ENCODE measurements around the gene NR2F1. TPM values are rescaled to one million over a fixed set of nuclear protein-coding genes. Genes with fewer than 3 reads are reported as not detected.

The NR2F1 gene
- total RNA-seq, 1 donor from 2014 or later, result 2.1 TPM

DNA sequence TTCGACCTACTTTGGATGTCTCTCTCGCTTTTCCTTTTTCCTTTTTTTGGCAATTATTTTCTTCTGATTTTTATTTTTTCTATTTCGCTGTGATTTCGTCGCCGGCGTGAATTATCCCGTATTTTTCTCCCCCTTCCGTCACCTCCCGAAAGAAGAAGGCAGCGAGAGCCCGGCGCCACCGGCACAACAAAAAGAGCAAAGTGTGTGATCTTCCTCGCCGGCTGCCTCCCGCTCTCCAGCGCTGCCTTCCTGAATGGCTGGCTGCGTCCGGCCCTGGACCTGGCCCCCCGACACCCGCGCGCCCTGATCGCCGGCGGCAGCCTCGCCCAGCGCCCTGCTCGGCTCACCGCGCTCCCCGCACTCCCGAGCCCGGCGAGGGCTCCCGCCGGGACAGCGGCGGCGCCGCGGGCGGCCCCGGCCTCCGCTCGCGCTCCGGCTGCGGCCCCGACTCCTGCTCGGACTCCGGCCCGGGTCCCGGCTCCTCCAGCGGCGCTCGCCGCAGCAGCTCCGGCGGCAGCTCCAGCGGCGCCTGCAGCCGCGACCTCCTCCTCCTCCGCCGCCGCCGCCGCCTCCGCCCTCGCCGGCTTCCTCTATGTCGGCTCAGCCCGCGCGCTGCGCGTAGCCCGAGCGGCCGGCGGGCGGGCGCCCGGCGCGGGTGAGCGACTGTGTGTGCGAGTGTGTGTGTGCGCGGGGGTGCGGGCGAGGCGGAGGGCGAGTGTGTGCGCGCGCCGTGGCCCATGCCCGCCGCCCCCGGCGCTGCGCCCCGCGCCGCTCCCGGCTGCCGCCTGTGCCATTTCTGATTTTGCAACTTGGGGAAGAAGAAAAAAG lies 960 bp downstream of the NR2F1 start:
- Mint-ChIP-seq H3K27me3 (ENCODE audit: unreplicated experiment) (peaks cover 29% of the 10 kb centered on the region), H3K4me3 (ENCODE audit: unreplicated experiment) (no peak overlapping the region), H3K4me1 (ENCODE audit: unreplicated experiment) (peaks cover 23% of the 10 kb centered on the region), H3K36me3 (ENCODE audit: low read depth, unreplicated experiment) (peaks cover 11% of the 10 kb centered on the region), H3K9me3 (ENCODE audit: unreplicated experiment) (no peaks in the 10 kb centered on the region), H3K27ac (ENCODE audit: unreplicated experiment) (no peak overlapping the region)
- DNase-seq (ENCODE audit: low spot score), result peak; percentile 75
- TF ChIP-seq, protein P1, sequence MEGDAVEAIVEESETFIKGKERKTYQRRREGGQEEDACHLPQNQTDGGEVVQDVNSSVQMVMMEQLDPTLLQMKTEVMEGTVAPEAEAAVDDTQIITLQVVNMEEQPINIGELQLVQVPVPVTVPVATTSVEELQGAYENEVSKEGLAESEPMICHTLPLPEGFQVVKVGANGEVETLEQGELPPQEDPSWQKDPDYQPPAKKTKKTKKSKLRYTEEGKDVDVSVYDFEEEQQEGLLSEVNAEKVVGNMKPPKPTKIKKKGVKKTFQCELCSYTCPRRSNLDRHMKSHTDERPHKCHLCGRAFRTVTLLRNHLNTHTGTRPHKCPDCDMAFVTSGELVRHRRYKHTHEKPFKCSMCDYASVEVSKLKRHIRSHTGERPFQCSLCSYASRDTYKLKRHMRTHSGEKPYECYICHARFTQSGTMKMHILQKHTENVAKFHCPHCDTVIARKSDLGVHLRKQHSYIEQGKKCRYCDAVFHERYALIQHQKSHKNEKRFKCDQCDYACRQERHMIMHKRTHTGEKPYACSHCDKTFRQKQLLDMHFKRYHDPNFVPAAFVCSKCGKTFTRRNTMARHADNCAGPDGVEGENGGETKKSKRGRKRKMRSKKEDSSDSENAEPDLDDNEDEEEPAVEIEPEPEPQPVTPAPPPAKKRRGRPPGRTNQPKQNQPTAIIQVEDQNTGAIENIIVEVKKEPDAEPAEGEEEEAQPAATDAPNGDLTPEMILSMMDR (IDR thresholded peaks at IDR 0.05; ENCODE audit: unreplicated experiment), result no peak

DNA sequence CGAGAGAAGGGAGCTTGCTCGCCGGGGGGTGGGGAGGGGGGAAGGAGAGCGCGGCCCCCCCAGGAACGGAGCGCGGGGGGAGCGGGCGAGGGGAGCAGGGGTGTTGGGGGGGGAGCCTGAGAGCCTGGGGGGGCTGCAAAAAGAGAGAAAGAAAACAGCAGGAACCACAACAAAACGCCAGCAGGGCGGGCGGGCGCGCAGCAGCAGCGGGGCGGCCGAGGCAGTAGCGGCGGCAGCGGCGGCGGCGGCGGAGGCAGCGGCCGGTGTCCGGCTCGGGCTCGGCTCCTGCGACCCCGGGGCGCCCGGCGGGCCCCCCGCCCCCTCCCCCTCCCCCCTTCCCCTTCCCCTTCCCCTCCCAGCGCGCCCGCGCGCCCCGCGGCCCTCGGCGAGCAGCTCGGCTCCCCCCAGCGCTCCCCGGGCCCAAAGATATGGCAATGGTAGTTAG lies 1.6 kb downstream of the NR2F1 start:
- Mint-ChIP-seq H3K9me3 (ENCODE audit: unreplicated experiment) (no peaks in the 10 kb centered on the region), H3K27ac (ENCODE audit: unreplicated experiment) (no peak overlapping the region), H3K36me3 (ENCODE audit: low read depth, unreplicated experiment) (peaks cover 11% of the 10 kb centered on the region), H3K4me1 (ENCODE audit: unreplicated experiment) (peaks cover 24% of the 10 kb centered on the region), H3K27me3 (ENCODE audit: unreplicated experiment) (peaks cover 31% of the 10 kb centered on the region), H3K4me3 (ENCODE audit: unreplicated experiment) (no peak overlapping the region)
- no peak for DNase-seq (ENCODE audit: low spot score)
- TF ChIP-seq, protein P1 (IDR thresholded peaks at IDR 0.05; ENCODE audit: unreplicated experiment), result no peak

DNA sequence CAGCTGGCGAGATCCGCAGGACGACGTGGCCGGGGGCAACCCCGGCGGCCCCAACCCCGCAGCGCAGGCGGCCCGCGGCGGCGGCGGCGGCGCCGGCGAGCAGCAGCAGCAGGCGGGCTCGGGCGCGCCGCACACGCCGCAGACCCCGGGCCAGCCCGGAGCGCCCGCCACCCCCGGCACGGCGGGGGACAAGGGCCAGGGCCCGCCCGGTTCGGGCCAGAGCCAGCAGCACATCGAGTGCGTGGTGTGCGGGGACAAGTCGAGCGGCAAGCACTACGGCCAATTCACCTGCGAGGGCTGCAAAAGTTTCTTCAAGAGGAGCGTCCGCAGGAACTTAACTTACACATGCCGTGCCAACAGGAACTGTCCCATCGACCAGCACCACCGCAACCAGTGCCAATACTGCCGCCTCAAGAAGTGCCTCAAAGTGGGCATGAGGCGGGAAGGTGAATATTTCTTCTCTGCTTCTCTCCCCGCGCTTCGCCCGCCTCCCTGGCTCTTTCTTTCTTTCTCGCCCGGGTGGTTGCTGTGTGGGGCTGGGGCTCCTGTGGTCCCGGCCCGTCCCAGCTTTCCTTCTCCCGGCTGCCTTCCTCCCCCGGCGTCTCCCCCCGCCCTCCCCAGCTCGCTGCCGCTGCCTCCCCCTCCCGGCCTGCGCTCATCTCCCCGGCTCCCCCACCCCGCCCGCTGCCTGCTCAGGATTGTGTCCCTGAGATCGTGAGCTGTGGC lies 2.2 kb downstream of the NR2F1 start:
- Mint-ChIP-seq H3K36me3 (ENCODE audit: low read depth, unreplicated experiment) (peaks cover 11% of the 10 kb centered on the region), H3K27me3 (ENCODE audit: unreplicated experiment) (peaks cover 34% of the 10 kb centered on the region), H3K27ac (ENCODE audit: unreplicated experiment) (no peak overlapping the region), H3K4me3 (ENCODE audit: unreplicated experiment) (peak overlapping the region; percentile 89), H3K9me3 (ENCODE audit: unreplicated experiment) (no peaks in the 10 kb centered on the region), H3K4me1 (ENCODE audit: unreplicated experiment) (peaks cover 24% of the 10 kb centered on the region)
- no peak for DNase-seq (ENCODE audit: low spot score)
- TF ChIP-seq, protein P1 (IDR thresholded peaks at IDR 0.05; ENCODE audit: unreplicated experiment), result no peak

DNA sequence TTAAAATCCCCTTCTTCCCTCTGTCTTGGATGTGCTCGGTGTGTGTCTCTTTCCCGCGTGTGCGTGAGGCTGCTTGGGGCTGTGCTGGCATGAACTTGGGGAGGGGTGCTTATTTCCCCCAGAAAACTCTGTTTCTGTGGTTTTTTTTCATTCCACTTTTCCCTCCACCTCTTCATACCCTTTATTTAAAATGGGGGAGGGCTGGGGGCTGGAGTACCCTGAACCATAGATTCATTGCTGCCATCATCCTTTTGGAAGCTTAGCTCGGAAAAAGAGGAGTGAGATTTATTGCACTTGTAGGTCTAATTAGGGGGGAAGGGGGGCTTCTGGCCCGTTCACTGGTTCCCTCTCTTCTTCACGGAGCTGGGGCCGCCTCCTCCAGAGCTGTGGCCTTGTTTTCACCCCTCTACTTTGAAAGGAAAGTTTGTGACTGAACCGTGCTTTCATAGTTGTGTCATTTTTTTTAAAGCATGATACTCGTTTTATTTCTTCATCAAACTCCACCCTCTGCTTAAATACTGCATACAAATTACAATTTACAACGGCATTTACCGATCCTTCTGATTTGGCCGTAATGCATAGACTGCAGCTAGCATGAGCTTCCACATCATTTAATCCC lies 2.9 kb downstream of the NR2F1 start:
- Mint-ChIP-seq H3K9me3 (ENCODE audit: unreplicated experiment) (no peaks in the 10 kb centered on the region), H3K4me1 (ENCODE audit: unreplicated experiment) (peaks cover 18% of the 10 kb centered on the region)
- TF ChIP-seq, protein P1 (IDR thresholded peaks at IDR 0.05; ENCODE audit: unreplicated experiment), result no peak

More for the DNA sequence above, 2.9 kb downstream of the NR2F1 start:
- H3K4me3 Mint-ChIP-seq (ENCODE audit: unreplicated experiment), result peak overlapping the region; percentile 89
- no peak overlapping the region for H3K27ac Mint-ChIP-seq (ENCODE audit: unreplicated experiment)
- H3K36me3 Mint-ChIP-seq (ENCODE audit: low read depth, unreplicated experiment), result peaks cover 11% of the 10 kb centered on the region
- no peak for DNase-seq (ENCODE audit: low spot score)
- H3K27me3 Mint-ChIP-seq (ENCODE audit: unreplicated experiment), result peaks cover 28% of the 10 kb centered on the region
